ENCODE results near the gene SOAT1. TPM values are rescaled to one million over a fixed set of nuclear protein-coding genes. Genes with fewer than 3 reads are reported as not detected.

Gene SOAT1
- total RNA-seq, 1 donor from 2014 or later, result 104 TPM

GRCh38 chr1:179334440-179334839 is 40.8 kb downstream of the SOAT1 start:
- ATAC-seq, result no peak
- no peaks in the 10 kb centered on the region for H3K27me3 ChIP-seq (ENCODE audit: low read depth)
- TF ChIP-seq CTCF (IDR thresholded peaks at IDR 0.05), result no peak
- H3K36me3 ChIP-seq, result peaks cover 40% of the 10 kb centered on the region
- H3K9me3 ChIP-seq, result peaks cover 5% of the 10 kb centered on the region
- no peak overlapping the region for H3K4me3 ChIP-seq
- DNase-seq, result no peak
- H3K27ac ChIP-seq, result no peak overlapping the region
- intact Hi-C loops (cut with DNase I), result no loop called here
- peaks cover 6% of the 10 kb centered on the region for H3K4me1 ChIP-seq

GRCh38 chr1:179337288-179337687 is 43.7 kb downstream of the SOAT1 start:
- DNase-seq, result no peak
- intact Hi-C loops (cut with DNase I), result no loop called here
- Histone ChIP-seq H3K36me3 (peaks cover 64% of the 10 kb centered on the region), H3K9me3 (no peaks in the 10 kb centered on the region), H3K27ac (no peak overlapping the region), H3K27me3 (ENCODE audit: low read depth) (no peaks in the 10 kb centered on the region), H3K4me1 (no peaks in the 10 kb centered on the region), H3K4me3 (no peak overlapping the region)
- TF ChIP-seq CTCF (IDR thresholded peaks at IDR 0.05), result no peak
- ATAC-seq, result no peak

GRCh38 chr1:179337942-179338560 is 44.5 kb downstream of the SOAT1 start:
- ATAC-seq, result no peak
- Histone ChIP-seq H3K36me3 (peaks cover 71% of the 10 kb centered on the region), H3K4me3 (no peak overlapping the region), H3K9me3 (no peaks in the 10 kb centered on the region), H3K27ac (no peak overlapping the region), H3K4me1 (no peaks in the 10 kb centered on the region), H3K27me3 (ENCODE audit: low read depth) (no peaks in the 10 kb centered on the region)
- no peak for DNase-seq
- no peak for TF ChIP-seq CTCF (IDR thresholded peaks at IDR 0.05)
- intact Hi-C loops (cut with DNase I), result no loop called here

GRCh38 chr1:179340918-179341317 is 47.3 kb downstream of the SOAT1 start:
- Histone ChIP-seq H3K27ac (no peak overlapping the region), H3K9me3 (no peaks in the 10 kb centered on the region), H3K4me3 (no peak overlapping the region), H3K36me3 (peaks cover 91% of the 10 kb centered on the region), H3K4me1 (no peaks in the 10 kb centered on the region), H3K27me3 (ENCODE audit: low read depth) (no peaks in the 10 kb centered on the region)
- ATAC-seq, result no peak
- no peak for TF ChIP-seq CTCF (IDR thresholded peaks at IDR 0.05)
- DNase-seq, result no peak
- intact Hi-C loops (cut with DNase I), result no loop called here

- intact Hi-C loops (cut with DNase I), result no loop called here
- Histone ChIP-seq H3K9me3 (no peaks in the 10 kb centered on the region), H3K4me1 (no peaks in the 10 kb centered on the region), H3K27me3 (ENCODE audit: low read depth) (no peaks in the 10 kb centered on the region), H3K27ac (no peak overlapping the region), H3K4me3 (no peak overlapping the region), H3K36me3 (peaks cover 91% of the 10 kb centered on the region)
- no peak for TF ChIP-seq CTCF (IDR thresholded peaks at IDR 0.05)
- ATAC-seq, result no peak
- no peak for DNase-seq
Observed at GRCh38 chr1:179341943-179342547, 48.4 kb downstream of the SOAT1 start.

Measured in lower lobe of right lung (tissue), 2 donors.